ENCODE data around the gene ADAMTSL5.
A peak's percentile ranks its signal among the peaks of the same experiment; 100 is the strongest.
"Not testable (repeated sequence)": the region's sequence is repeated elsewhere in the genome, so short reads cannot be mapped to it uniquely, and the experiment has no call there.

ADAMTSL5 gene

DNA sequence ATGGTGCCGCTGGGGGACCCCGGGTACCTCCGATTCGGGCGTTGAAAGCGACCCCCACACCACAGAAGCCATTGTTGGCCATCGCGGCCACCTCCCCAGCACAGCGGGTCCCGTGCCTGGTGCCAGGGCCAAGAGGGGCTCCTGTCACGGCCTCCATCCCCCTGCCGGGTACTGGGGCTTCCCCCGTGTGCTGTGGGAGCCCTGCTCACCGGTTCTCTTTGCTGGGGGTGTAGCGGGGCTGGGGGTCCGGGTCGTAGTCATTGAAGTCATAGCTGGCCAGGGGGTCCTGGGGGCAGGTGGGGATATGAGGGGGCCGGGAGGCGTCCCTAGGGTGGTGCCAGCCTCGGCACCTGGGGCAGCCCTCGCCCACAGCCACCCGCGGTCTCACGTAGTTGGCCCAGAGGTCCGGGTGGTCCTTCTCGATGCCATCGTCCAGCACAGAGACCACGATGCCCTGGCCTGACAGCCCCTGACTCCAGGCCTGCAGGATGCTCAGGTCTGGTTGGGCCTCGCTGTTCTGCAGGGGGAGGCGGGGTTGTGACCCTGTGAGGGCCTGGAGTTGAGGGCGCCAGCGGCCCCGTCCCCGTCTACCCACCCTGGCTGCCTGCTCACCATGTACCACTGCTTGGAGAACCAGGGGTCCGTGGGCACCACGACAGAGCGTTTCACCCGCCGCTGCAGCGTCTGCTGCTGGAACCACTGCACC lies 25.1 kb downstream of the ADAMTSL5 start:
- no peak overlapping the region for H3K27ac Mint-ChIP-seq
- no peaks in the 10 kb centered on the region for H3K36me3 Mint-ChIP-seq (ENCODE audit: low read depth)
- no peaks in the 10 kb centered on the region for H3K9me3 Mint-ChIP-seq
- no peak overlapping the region for H3K4me3 Mint-ChIP-seq
- no peak for DNase-seq
- peaks cover 17% of the 10 kb centered on the region for H3K4me1 Mint-ChIP-seq (ENCODE audit: low read depth)
- H3K27me3 Mint-ChIP-seq = peaks cover 6% of the 10 kb centered on the region

DNA sequence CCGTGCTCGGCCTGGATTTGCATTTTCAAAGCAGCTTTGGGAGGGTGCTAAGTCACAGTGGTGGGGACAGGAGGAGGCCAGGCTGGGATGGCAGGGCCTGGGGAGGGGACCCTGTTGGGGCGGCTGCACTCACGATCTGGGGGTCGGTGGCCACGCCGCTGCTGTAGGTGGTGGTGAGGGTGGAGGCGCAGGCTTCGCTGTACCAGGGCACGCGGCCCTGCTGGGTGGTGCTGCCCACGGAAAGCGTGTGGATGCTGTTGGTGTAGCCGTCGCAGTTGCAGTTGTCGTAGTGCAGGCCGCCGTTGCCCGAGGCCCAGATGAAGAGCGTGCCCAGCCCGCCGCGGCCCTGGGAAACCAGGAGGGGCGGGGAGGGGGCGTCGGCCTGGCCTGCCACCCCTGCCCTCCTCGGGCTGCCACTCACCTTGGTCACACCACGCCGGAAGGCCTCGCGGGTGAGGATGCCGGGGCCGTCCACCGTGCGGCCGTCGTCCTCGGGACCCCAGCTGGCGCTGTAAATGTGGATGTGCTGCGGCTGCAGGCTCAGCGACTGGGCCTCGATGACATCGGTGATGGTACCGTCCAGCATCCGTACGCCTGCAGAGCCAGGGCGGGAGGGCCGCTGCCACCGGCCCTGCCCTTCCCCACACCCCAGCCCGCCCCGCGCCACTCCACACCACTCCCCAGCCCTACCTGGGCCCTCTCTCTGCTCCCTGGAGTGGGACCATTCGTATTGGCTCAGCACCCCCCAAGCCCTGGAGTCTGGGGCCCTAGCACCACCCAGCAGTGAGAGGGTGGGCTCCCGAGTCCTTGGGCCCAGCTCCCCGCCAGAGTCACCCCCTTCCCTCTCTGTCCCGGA lies 25.9 kb downstream of the ADAMTSL5 start:
- H3K4me1 Mint-ChIP-seq (ENCODE audit: low read depth) = peaks cover 15% of the 10 kb centered on the region
- H3K4me3 Mint-ChIP-seq = no peak overlapping the region
- DNase-seq = no peak
- peaks cover 5% of the 10 kb centered on the region for H3K27me3 Mint-ChIP-seq
- H3K9me3 Mint-ChIP-seq = no peaks in the 10 kb centered on the region
- no peak overlapping the region for H3K27ac Mint-ChIP-seq
- no peaks in the 10 kb centered on the region for H3K36me3 Mint-ChIP-seq (ENCODE audit: low read depth)

DNA sequence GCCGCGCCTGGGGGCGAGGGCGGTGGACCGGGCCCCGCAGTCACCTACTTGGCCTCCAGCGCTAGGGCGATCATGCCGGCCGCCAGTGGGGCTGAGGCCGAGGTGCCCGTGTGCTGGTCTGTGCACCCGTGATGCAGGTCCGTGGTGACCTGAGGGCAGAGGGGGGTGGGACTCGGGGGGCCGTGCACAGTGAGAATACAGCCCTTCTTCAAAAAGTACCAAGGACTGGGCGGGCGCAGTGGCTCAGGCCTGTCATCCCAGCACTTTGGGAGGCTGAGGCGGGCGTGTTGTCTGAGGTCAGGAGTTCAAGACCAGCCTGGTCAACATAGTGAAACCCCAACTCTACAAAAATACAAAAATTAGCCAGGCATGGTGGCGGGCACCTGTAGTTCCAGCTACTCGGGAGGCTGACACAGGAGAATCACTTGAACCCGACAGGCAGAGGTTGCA lies 28.8 kb downstream of the ADAMTSL5 start:
- no peak overlapping the region for H3K4me3 Mint-ChIP-seq
- H3K27ac Mint-ChIP-seq = no peak overlapping the region
- H3K4me1 Mint-ChIP-seq (ENCODE audit: low read depth) = peaks cover 5% of the 10 kb centered on the region
- H3K9me3 Mint-ChIP-seq = no peaks in the 10 kb centered on the region
- no peak for DNase-seq
- peaks cover 3% of the 10 kb centered on the region for H3K36me3 Mint-ChIP-seq (ENCODE audit: low read depth)
- no peaks in the 10 kb centered on the region for H3K27me3 Mint-ChIP-seq

DNA sequence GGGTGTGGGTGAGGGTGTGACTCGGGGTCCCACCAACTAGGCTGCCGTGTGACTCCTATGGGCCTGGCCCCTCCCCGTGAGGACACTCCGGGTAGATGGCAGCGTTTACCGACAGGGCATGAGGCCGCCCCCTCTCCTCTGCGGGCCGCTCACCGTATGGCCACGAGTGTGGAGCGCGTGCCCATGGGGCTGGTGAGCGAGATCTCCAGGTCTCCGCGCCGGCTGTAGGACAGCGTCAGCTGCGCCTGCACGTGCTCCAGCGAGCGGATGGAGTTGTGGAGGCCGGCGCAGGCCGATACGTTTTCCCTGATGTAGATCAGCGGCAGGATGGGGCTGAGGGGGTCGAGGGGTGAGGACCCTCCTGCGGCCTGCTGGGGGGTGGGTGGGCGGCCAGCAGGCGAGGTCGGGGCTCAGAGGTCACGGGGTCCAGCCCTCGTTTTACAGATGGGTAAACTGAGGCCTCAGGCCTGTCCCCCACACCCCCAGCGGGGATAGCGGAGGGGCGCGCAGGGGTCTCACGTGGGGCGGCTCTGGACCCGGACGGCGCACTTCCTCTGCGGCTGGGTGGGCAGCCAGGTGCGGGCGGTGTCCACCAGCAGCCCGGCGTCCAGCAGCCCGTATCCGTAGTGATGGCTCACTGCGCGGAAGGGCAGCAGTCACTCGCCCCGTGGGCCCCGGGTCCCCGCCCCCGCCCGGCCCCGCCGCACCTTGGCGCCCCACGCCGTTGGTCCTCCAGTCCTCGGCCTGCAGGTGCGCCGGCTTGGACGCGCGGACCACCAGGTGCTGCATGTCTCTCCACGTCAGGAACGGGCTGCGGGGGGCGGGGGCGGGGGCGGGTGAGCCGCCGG lies 29.5 kb downstream of the ADAMTSL5 start:
- DNase-seq = no peak
- Mint-ChIP-seq H3K36me3 (ENCODE audit: low read depth) (peaks cover 4% of the 10 kb centered on the region), H3K4me3 (no peak overlapping the region), H3K4me1 (ENCODE audit: low read depth) (peaks cover 6% of the 10 kb centered on the region), H3K27me3 (no peaks in the 10 kb centered on the region), H3K9me3 (no peaks in the 10 kb centered on the region), H3K27ac (no peak overlapping the region)

DNA sequence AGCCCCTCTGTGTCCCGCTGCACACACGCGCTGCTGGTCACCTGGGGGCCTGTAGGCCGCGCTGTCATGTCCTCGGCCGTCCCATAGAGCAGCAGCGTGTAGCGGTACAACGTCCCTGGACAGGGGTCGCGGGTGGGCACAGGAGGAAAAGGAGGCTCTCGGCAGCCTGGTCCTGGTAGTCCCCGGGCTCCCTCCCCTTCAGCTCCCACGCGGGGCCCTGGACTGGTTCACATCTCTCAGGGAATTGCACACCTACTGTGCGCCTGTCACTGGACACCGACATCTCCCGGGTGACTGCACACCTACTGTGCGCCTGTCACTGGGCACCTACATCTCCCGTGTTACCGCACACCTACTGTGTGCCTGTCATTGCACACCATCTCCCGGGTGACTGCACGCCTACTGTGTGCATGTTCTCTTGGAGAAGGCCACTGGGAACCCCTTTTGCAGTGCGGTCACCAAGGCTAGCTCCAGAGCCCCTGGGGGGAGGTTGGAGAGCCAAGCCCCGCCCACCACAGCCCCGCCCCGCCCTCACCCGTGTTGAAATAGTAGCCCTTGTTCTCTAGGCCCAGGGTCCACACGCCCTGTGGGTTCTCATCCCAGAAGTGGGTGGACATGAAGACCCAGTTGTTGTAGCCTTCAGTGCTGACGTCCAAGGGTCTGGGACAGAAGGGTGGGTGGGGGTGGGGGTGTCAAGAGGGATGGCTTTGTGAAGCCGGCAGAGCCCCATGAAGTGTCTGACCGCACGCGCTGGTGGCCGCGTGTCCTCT lies 30.3 kb downstream of the ADAMTSL5 start:
- H3K27me3 Mint-ChIP-seq = no peaks in the 10 kb centered on the region
- H3K4me1 Mint-ChIP-seq (ENCODE audit: low read depth) = peaks cover 11% of the 10 kb centered on the region
- no peak overlapping the region for H3K27ac Mint-ChIP-seq
- no peak overlapping the region for H3K4me3 Mint-ChIP-seq
- H3K9me3 Mint-ChIP-seq = no peaks in the 10 kb centered on the region
- no peak for DNase-seq
- peaks cover 7% of the 10 kb centered on the region for H3K36me3 Mint-ChIP-seq (ENCODE audit: low read depth)

DNA sequence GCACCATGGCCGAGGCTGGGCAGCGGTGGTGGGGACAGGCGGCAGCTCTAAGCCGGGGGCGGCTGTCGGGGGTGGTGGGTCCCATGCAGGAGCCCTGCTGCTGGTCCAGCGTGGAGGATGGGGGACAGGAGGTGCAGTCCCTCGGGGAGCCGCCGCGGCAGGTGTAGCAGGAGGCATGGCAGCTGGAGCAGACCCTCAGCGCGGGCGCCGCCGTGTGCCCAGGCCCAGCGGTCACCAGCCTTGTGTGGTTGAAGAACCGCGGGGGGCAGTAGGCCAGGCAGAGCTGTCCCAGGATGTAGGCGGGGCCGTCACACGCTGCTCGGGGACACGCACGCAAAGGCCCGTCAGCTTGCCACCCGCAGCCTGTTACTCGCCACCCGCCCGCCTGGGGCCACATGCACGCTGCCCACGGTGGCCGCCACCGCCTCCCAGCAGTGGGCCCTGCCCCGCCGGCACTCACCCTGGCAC lies 30.9 kb downstream of the ADAMTSL5 start:
- H3K36me3 Mint-ChIP-seq (ENCODE audit: low read depth) = peaks cover 13% of the 10 kb centered on the region
- DNase-seq = no peak
- H3K4me3 Mint-ChIP-seq = no peak overlapping the region
- no peaks in the 10 kb centered on the region for H3K27me3 Mint-ChIP-seq
- H3K27ac Mint-ChIP-seq = no peak overlapping the region
- peaks cover 17% of the 10 kb centered on the region for H3K4me1 Mint-ChIP-seq (ENCODE audit: low read depth)
- no peaks in the 10 kb centered on the region for H3K9me3 Mint-ChIP-seq

DNA sequence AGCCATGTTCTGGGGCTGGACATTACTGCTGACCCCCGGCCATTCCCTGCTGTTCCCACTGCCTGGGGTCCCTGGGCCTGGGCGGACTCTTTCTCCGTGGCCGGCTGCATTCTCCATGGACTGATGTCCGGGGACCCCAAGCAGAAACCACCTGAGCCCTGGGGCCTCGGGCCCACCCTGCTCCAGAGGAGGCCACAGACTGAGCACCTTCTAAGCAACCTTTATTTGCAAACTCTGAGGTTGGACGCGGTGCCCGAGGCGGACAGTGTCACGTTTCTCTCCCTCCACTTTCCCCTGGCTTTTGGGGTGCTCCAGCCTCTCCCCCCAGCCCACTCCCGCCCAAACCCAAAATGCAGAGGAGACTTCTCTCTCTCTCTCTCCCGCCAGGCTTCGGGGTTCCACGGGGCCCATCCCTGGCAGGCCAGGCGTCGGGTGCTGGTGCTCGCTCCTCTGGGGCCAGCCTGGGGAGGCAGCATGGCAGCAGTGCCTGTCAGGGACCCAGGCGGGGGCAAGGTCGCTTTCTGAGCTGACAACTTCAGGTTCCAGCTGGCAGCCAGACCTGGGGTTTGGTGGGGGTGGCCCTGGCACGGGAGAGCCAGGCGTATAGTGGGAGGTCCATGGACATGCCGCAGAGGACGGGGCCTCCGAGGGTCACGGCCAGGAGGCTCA lies 31.5 kb downstream of the ADAMTSL5 start:
- H3K4me1 Mint-ChIP-seq (ENCODE audit: low read depth) = peaks cover 22% of the 10 kb centered on the region
- DNase-seq = no peak
- H3K9me3 Mint-ChIP-seq = no peaks in the 10 kb centered on the region
- H3K36me3 Mint-ChIP-seq (ENCODE audit: low read depth) = peaks cover 19% of the 10 kb centered on the region
- no peak overlapping the region for H3K4me3 Mint-ChIP-seq
- no peak overlapping the region for H3K27ac Mint-ChIP-seq
- no peaks in the 10 kb centered on the region for H3K27me3 Mint-ChIP-seq

DNA sequence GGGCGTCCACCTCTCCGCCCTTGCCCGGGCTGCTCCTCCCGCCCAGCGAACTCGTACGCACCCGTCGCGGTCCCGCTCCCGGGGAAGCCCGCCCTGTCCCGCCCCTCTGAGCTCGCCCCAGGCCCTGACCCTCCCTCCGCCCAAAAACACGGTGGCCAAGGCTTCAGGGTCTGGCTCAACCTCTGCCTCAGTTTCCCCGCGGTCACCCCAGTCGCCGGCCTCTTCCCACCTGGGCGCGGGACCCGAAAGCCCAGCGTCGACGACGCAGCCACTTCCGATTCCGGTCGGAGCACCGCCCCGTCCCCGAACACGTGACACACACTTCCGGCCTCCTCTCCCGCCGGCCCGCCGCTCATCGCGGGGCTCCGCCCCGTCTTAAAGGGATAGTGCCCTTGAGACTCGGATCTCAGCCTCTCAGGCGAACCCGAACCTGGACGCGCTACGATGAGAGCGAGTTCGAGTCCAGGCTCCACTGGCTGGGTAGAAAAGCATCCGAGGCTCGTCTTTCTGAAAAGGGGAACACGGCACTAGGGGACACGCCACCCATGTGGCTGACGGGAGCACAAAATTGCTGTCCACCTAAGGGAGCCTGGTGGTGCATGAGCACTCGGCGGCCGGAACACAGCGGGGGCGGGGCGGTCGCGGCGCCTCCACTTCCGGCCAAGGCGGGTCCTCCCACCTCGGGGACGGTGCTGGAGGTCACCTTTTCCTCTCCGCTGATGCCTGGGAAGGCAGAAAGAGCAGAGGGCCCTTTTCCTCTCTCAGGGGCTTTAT lies 33.7 kb downstream of the ADAMTSL5 start, which contains the start of gene C19orf25:
C19orf25 (minus strand) TSS at position 282 of the 774 bp plus-strand sequence. CDS start 312 bp downstream, outside the sequence.
- DNase-seq = peak; percentile 95
- Mint-ChIP-seq H3K4me1 (ENCODE audit: low read depth) (peaks cover 29% of the 10 kb centered on the region), H3K27ac (peak within 1 kb of the TSS; percentile 96), H3K36me3 (ENCODE audit: low read depth) (peaks cover 36% of the 10 kb centered on the region), H3K4me3 (peak within 1 kb of the TSS; percentile 99), H3K9me3 (no peaks in the 10 kb centered on the region), H3K27me3 (no peaks in the 10 kb centered on the region)

DNA sequence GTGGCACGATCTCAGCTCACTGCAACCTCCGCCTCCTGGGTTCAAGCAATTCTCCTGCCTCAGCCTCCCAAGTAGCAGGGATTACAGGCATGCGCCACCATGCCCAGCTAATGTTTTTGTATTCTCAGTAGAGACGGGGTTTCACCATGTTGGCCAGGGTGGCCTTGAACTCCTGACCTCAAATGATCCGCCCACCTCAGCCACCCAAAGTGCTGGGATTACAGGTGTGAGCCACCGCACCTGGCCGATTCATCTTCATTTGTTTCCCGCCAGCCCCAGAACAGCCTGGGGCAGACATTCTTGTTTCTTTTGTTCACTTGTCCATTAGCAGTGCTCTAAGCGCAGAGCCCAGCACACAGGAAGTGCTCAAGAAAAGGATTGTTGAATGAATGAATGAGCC lies 35.8 kb downstream of the ADAMTSL5 start:
- Mint-ChIP-seq H3K36me3 (ENCODE audit: low read depth) (peaks cover 38% of the 10 kb centered on the region), H3K27ac (peak overlapping the region; percentile 44), H3K4me1 (ENCODE audit: low read depth) (peaks cover 33% of the 10 kb centered on the region), H3K4me3 (peak overlapping the region; percentile 51)
- not testable (repeated sequence) for H3K9me3 Mint-ChIP-seq, H3K27me3 Mint-ChIP-seq, DNase-seq

DNA sequence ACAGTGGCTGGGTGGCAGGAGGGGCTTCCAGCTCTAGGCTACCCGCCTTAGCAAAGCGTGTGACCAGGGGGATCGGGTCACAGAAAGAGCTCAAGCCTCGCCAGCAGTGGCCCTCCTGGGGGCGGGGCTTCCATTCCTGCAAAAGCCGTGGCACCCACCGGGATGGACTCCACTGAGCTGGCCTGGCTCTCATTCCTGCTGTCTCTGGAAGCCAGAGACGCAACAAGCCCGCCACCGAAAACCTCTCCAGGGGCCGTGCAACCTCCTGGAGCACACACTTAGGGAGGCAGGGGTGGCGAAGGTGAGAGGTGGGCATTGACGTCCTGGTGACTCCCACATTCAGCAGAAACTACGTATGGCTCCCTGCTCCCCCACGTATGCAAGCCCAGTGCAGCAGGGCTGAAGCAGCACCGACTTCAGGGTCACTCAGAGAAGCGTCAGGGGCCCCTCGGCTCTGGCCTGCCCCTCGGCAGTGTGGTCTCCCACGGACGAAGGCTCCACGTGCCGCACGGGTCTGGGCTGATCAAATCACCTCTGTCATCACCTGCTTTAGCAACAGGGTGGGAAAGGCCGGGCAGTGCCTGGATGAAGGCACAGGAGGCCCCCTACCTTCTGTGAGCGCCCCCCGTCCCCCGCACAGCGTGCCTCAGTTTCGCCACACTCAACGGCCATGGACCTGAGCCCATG lies 36.9 kb downstream of the ADAMTSL5 start:
- Mint-ChIP-seq H3K4me1 (ENCODE audit: low read depth) (peaks cover 42% of the 10 kb centered on the region), H3K4me3 (no peak overlapping the region), H3K27me3 (no peaks in the 10 kb centered on the region), H3K36me3 (ENCODE audit: low read depth) (peaks cover 38% of the 10 kb centered on the region), H3K9me3 (no peaks in the 10 kb centered on the region), H3K27ac (no peak overlapping the region)
- no peak for DNase-seq

DNA sequence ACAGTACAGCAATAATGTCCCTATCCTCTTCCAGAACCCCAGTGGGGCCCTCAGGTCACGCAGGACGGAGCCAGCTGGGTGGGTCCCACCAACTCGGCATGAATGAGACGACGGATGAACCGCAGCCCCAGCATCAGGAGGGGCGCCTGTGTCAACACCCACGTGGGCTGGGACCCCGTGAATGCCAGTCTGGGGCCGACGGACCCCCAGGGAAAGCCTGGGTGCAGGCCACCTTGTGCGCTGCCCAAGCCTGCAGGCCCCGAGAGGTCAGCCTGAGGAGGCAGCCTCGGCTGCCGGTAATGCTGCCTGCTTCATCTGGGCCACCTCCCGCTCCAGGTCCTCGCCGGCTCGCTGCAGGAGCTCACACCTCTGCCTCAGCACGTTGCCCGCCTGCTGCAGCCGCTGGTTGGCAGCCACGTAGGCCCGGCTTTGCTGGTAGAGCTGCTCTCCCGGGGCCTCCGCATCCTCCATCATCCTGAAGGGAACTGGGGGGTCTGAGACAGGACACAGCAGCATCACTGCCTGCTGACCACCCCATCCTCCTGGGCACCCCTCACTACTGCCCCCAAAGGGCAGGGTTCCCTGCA lies 38.0 kb downstream of the ADAMTSL5 start:
- no peak overlapping the region for H3K27ac Mint-ChIP-seq
- H3K4me1 Mint-ChIP-seq (ENCODE audit: low read depth) = peaks cover 46% of the 10 kb centered on the region
- H3K4me3 Mint-ChIP-seq = no peak overlapping the region
- no peak for DNase-seq
- no peaks in the 10 kb centered on the region for H3K9me3 Mint-ChIP-seq
- H3K27me3 Mint-ChIP-seq = peaks cover 3% of the 10 kb centered on the region
- peaks cover 38% of the 10 kb centered on the region for H3K36me3 Mint-ChIP-seq (ENCODE audit: low read depth)
